ENCODE results near the gene GSTM4. TPM values are rescaled to one million over a fixed set of nuclear protein-coding genes. Genes with fewer than 3 reads are reported as not detected.

GSTM4 gene
- total RNA-seq, 1 experiment from 2014 or later, result 24.6 TPM

DNA sequence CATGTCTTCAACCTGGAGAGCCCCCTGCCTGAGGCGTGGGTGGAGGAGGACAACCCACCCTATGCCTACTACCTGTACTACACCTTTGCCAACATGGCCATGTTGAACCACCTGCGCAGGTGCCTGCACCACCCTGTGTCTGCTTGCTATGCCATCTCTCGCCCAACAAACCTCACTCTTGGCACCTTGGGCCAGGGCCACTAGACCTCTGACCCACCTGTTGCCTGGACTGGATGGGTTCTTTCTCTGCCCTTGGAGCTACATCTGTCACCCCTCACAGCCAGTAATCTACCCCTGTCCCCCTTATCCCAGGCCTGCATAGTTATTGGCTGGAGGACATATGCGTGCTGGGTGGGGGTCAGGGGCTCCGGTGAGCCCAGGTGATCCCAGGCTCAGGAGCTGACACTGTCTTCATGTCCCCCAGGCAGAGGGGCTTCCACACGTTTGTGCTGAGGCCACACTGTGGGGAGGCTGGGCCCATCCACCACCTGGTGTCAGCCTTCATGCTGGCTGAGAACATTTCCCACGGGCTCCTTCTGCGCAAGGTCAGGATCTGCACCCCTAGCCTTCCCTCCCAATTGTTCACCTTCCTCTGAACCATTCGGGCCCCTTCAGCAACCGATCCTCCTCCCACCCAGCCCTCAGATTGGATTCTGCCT, 26.4 kb upstream of the GSTM4 start:
- H3K79me2 ChIP-seq (ENCODE audit: insufficient read depth, low read length), result no peaks in the 10 kb centered on the region

More for the DNA sequence above, 26.4 kb upstream of the GSTM4 start:
- no peaks in the 10 kb centered on the region for H3K27me3 Mint-ChIP-seq (ENCODE audit: low read depth)
- no peak overlapping the region for H2BK20ac ChIP-seq (ENCODE audit: low read depth, low read length, poor library complexity, severe bottlenecking)
- no peak overlapping the region for H2BK15ac ChIP-seq (ENCODE audit: low read depth, low read length)
- no peak overlapping the region for H3T11ph ChIP-seq (ENCODE audit: low read length)
- H3K14ac ChIP-seq (ENCODE audit: insufficient read depth, low read length), result no peak overlapping the region
- H3K4ac ChIP-seq (ENCODE audit: low read depth, low read length), result no peak overlapping the region
- no peaks in the 10 kb centered on the region for H3K9me3 ChIP-seq (ENCODE audit: control insufficient read depth, low read depth, low read length)
- H3K4me2 ChIP-seq (ENCODE audit: insufficient read depth, insufficient read length, low read length), result no peak overlapping the region
- no CpG with 5 or more reads among the region's 10 CpGs for WGBS (ENCODE audit: extremely low coverage, insufficient read length, low lambda C conversion rate)
- H3K18ac ChIP-seq (ENCODE audit: insufficient read length, low read depth, low read length), result no peak overlapping the region
- H3K4me1 Mint-ChIP-seq, result peaks cover 4 to 20% of the 10 kb centered on the region in 2 experiments
- H4K5ac ChIP-seq (ENCODE audit: insufficient read length, low read depth, low read length), result no peak overlapping the region
- H3K27ac Mint-ChIP-seq, result no peak overlapping the region
- H2BK120ac ChIP-seq (ENCODE audit: low read depth, low read length, poor library complexity, severe bottlenecking), result no peak overlapping the region
- H3K4me1 ChIP-seq (ENCODE audit: insufficient read depth, low read length), result no peaks in the 10 kb centered on the region
- H2AFZ ChIP-seq (ENCODE audit: low read length), result no peak overlapping the region
- no peak overlapping the region for H3K23ac ChIP-seq (ENCODE audit: insufficient read length, low read depth, low read length)
- no peaks in the 10 kb centered on the region for H3K79me1 ChIP-seq (ENCODE audit: insufficient read depth, low read depth, low read length, poor library complexity, severe bottlenecking)
- no peak overlapping the region for H2BK12ac ChIP-seq (ENCODE audit: insufficient read length, low read depth, low read length)
- H3K4me3 Mint-ChIP-seq, result no peak overlapping the region
- H3K56ac ChIP-seq (ENCODE audit: insufficient read length, low read depth, low read length), result no peak overlapping the region
- no peaks in the 10 kb centered on the region for H4K20me1 ChIP-seq (ENCODE audit: control insufficient read depth, insufficient read depth, insufficient read length)
- H4K91ac ChIP-seq (ENCODE audit: insufficient read length, low read depth, low read length), result no peak overlapping the region
- H4K8ac ChIP-seq (replicated peaks; ENCODE audit: insufficient read length, low read depth, low read length), result no peak overlapping the region
- no peaks in the 10 kb centered on the region for H3K9me3 Mint-ChIP-seq
- H3K9ac ChIP-seq (ENCODE audit: extremely low read depth, insufficient read length, low read length), result no peak overlapping the region
- H3K27ac ChIP-seq (ENCODE audit: insufficient read length, low read depth, low read length), result no peak overlapping the region
- no peak for DNase-seq
- H2BK5ac ChIP-seq (ENCODE audit: insufficient read length, low read length), result no peak overlapping the region
- H3K27me3 ChIP-seq (ENCODE audit: insufficient read depth, low read length), result no peaks in the 10 kb centered on the region
- H2AK5ac ChIP-seq (ENCODE audit: insufficient read length, low read length), result no peak overlapping the region
- TF ChIP-seq, protein P1, sequence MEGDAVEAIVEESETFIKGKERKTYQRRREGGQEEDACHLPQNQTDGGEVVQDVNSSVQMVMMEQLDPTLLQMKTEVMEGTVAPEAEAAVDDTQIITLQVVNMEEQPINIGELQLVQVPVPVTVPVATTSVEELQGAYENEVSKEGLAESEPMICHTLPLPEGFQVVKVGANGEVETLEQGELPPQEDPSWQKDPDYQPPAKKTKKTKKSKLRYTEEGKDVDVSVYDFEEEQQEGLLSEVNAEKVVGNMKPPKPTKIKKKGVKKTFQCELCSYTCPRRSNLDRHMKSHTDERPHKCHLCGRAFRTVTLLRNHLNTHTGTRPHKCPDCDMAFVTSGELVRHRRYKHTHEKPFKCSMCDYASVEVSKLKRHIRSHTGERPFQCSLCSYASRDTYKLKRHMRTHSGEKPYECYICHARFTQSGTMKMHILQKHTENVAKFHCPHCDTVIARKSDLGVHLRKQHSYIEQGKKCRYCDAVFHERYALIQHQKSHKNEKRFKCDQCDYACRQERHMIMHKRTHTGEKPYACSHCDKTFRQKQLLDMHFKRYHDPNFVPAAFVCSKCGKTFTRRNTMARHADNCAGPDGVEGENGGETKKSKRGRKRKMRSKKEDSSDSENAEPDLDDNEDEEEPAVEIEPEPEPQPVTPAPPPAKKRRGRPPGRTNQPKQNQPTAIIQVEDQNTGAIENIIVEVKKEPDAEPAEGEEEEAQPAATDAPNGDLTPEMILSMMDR (conservative IDR thresholded peaks at IDR 0.05), result no peak
- no peaks in the 10 kb centered on the region for H3K23me2 ChIP-seq (ENCODE audit: insufficient read length, low read depth, low read length, poor library complexity, severe bottlenecking)
- H3K36me3 Mint-ChIP-seq (ENCODE audit: insufficient read depth in 1 of 3, low read depth in 3 of 3), result peaks cover 27 to 48% (median 43%) of the 10 kb centered on the region in 3 experiments; a peak in 6 of 7 replicates

Data from H9 (cell line).